HEK293 (cell line): ENCODE data around the gene COA1.
A peak's percentile ranks its signal among the peaks of the same experiment; 100 is the strongest.

Experiments
- BCL11A ChIP-seq: fragments of 450-650 bp; formaldehyde crosslinking; IDR thresholded peaks from 2 replicates; pipeline ENCODE4 v1.5.1; 2016; ENCODE audit warnings: low read depth, missing biosample characterization, missing genetic modification characterization
- BCL11B ChIP-seq: fragments of 450-650 bp; formaldehyde crosslinking; IDR thresholded peaks from 2 replicates; pipeline ENCODE4 v1.5.1; 2016; ENCODE audit warnings: low read depth, missing biosample characterization, missing genetic modification characterization
- YY1 ChIP-seq: fragments of 450-650 bp; formaldehyde crosslinking; IDR thresholded peaks from 2 replicates; pipeline ENCODE4 v1.5.1; 2018; ENCODE audit warnings: missing biosample characterization, missing genetic modification characterization
- ZBTB1 ChIP-seq: fragments of 450-650 bp; formaldehyde crosslinking; IDR thresholded peaks from 2 replicates; pipeline ENCODE4 v1.5.1; 2016; ENCODE audit warnings: missing biosample characterization, missing genetic modification characterization
- ZBTB21 ChIP-seq: fragments of 450-650 bp; formaldehyde crosslinking; IDR thresholded peaks from 2 replicates; pipeline ENCODE4 v1.5.1; 2017; ENCODE audit warnings: missing biosample characterization, missing genetic modification characterization
- ZNF140 ChIP-seq: fragments of 450-650 bp; formaldehyde crosslinking; IDR thresholded peaks from 2 replicates; pipeline ENCODE4 v1.5.1; 2016; ENCODE audit warnings: missing biosample characterization, missing genetic modification characterization
- ZNF146 ChIP-seq: fragments of 450-650 bp; formaldehyde crosslinking; IDR thresholded peaks from 2 replicates; pipeline ENCODE4 v1.5.1; 2016; ENCODE audit warnings: missing biosample characterization, missing genetic modification characterization
- ZNF184 ChIP-seq: fragments of 450-650 bp; IDR thresholded peaks from 2 replicates; pipeline ENCODE4 v1.5.1; 2018; ENCODE audit warnings: missing biosample characterization, mild to moderate bottlenecking, missing genetic modification characterization
- ZNF202 ChIP-seq: fragments of 450-650 bp; formaldehyde crosslinking; IDR thresholded peaks from 2 replicates; pipeline ENCODE4 v1.5.1; 2016; ENCODE audit warnings: missing biosample characterization, missing genetic modification characterization, borderline replicate concordance
- ZNF335 ChIP-seq: fragments of 450-650 bp; formaldehyde crosslinking; conservative IDR thresholded peaks from 2 replicates; pipeline ENCODE4 v1.5.1; 2016; ENCODE audit warnings: missing biosample characterization, missing genetic modification characterization
- ZNF561 ChIP-seq: fragments of 450-650 bp; IDR thresholded peaks from 2 replicates; pipeline ENCODE4 v1.5.1; 2018; ENCODE audit warnings: missing biosample characterization, missing genetic modification characterization, borderline replicate concordance
- TF ChIP-seq, protein P1 (sequence below): fragments of 450-650 bp; formaldehyde crosslinking; IDR thresholded peaks from 2 replicates; pipeline ENCODE4 v1.5.1; 2016; ENCODE audit warnings: missing biosample characterization, missing genetic modification characterization
- TF ChIP-seq, protein P2 (sequence below): fragments of 450-650 bp; formaldehyde crosslinking; IDR thresholded peaks from 2 replicates; pipeline ENCODE4 v1.5.1; 2016; ENCODE audit warnings: missing biosample characterization, missing genetic modification characterization
- TF ChIP-seq, protein P3 (sequence below): fragments of 450-650 bp; formaldehyde crosslinking; IDR thresholded peaks from 2 replicates; pipeline ENCODE4 v1.5.1; 2016; ENCODE audit warnings: missing biosample characterization, missing genetic modification characterization

DNA sequence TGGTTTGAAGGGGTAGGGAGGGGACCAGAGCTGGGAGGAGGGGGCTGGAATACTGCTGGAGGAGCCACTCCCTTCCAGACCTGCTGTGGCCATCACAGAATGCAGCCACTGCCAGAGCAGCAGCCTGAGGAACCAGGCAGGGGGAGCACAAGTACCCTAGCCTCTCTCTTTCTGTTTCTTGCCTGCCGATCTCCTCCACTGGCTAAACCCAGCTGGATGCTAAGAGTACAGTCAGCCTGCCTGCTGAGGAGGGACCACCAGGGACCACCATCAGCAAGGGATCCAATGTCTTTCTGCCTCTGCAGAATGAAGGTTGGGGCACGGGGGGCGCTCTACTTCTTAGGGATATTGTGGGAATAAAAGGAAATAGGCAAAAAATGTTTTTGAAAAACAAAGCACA lies 33.9 kb upstream of the COA1 start:
- TF ChIP-seq ZNF146 (tag by site-specific recombination), result no peak
- TF ChIP-seq YY1 (tag by site-specific recombination), result no peak
- TF ChIP-seq, protein P1, sequence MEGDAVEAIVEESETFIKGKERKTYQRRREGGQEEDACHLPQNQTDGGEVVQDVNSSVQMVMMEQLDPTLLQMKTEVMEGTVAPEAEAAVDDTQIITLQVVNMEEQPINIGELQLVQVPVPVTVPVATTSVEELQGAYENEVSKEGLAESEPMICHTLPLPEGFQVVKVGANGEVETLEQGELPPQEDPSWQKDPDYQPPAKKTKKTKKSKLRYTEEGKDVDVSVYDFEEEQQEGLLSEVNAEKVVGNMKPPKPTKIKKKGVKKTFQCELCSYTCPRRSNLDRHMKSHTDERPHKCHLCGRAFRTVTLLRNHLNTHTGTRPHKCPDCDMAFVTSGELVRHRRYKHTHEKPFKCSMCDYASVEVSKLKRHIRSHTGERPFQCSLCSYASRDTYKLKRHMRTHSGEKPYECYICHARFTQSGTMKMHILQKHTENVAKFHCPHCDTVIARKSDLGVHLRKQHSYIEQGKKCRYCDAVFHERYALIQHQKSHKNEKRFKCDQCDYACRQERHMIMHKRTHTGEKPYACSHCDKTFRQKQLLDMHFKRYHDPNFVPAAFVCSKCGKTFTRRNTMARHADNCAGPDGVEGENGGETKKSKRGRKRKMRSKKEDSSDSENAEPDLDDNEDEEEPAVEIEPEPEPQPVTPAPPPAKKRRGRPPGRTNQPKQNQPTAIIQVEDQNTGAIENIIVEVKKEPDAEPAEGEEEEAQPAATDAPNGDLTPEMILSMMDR (tag by site-specific recombination), result peak; percentile 55
- no peak for TF ChIP-seq ZBTB1 (tag by site-specific recombination)
- TF ChIP-seq ZNF335, result no peak
- no peak for TF ChIP-seq ZNF184 (tag by site-specific recombination)
- TF ChIP-seq ZBTB21 (tag by site-specific recombination), result no peak
- TF ChIP-seq ZNF202 (tag by site-specific recombination), result no peak
- no peak for TF ChIP-seq BCL11A (tag by site-specific recombination)
- TF ChIP-seq BCL11B (tag by site-specific recombination), result no peak
- TF ChIP-seq, protein P2, sequence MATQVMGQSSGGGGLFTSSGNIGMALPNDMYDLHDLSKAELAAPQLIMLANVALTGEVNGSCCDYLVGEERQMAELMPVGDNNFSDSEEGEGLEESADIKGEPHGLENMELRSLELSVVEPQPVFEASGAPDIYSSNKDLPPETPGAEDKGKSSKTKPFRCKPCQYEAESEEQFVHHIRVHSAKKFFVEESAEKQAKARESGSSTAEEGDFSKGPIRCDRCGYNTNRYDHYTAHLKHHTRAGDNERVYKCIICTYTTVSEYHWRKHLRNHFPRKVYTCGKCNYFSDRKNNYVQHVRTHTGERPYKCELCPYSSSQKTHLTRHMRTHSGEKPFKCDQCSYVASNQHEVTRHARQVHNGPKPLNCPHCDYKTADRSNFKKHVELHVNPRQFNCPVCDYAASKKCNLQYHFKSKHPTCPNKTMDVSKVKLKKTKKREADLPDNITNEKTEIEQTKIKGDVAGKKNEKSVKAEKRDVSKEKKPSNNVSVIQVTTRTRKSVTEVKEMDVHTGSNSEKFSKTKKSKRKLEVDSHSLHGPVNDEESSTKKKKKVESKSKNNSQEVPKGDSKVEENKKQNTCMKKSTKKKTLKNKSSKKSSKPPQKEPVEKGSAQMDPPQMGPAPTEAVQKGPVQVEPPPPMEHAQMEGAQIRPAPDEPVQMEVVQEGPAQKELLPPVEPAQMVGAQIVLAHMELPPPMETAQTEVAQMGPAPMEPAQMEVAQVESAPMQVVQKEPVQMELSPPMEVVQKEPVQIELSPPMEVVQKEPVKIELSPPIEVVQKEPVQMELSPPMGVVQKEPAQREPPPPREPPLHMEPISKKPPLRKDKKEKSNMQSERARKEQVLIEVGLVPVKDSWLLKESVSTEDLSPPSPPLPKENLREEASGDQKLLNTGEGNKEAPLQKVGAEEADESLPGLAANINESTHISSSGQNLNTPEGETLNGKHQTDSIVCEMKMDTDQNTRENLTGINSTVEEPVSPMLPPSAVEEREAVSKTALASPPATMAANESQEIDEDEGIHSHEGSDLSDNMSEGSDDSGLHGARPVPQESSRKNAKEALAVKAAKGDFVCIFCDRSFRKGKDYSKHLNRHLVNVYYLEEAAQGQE (tag by site-specific recombination), result no peak
- no peak for TF ChIP-seq ZNF140 (tag by site-specific recombination)
- no peak for TF ChIP-seq ZNF561 (tag by site-specific recombination)
- TF ChIP-seq, protein P3, sequence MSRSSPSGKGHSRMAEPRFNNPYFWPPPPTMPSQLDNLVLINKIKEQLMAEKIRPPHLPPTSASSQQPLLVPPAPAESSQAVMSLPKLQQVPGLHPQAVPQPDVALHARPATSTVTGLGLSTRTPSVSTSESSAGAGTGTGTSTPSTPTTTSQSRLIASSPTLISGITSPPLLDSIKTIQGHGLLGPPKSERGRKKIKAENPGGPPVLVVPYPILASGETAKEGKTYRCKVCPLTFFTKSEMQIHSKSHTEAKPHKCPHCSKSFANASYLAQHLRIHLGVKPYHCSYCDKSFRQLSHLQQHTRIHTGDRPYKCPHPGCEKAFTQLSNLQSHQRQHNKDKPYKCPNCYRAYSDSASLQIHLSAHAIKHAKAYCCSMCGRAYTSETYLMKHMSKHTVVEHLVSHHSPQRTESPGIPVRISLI, result no peak
